ES-I3 (cell line): ENCODE results near the gene GNRH2.

Experiments used
- H3K36me3 ChIP-seq: 2 replicates; pipeline ENCODE4 v1.6.1; 2013; ENCODE audit warnings: mild to moderate bottlenecking, low read length, control low read depth, moderate library complexity; ENCODE audit not compliant: insufficient read depth
- H3K4me1 ChIP-seq: 2 replicates; pipeline ENCODE4 v1.6.1; 2013; ENCODE audit warnings: mild to moderate bottlenecking, control low read depth, low read length; ENCODE audit not compliant: insufficient read depth
- H3K9ac ChIP-seq: 2 replicates; pipeline ENCODE4 v1.6.1; 2013; ENCODE audit warnings: low read depth, mild to moderate bottlenecking, low read length, moderate library complexity
- H3K9me3 ChIP-seq: 2 replicates; pipeline ENCODE4 v1.6.1; 2013; ENCODE audit warnings: mild to moderate bottlenecking, low read length, moderate library complexity; ENCODE audit not compliant: control insufficient read depth, insufficient read depth

GNRH2 gene

GRCh38 chr20:3027987-3028386 lies 15.4 kb upstream of the GNRH2 start:
- H3K36me3 ChIP-seq, result peaks cover 18% of the 10 kb centered on the region
- no peaks in the 10 kb centered on the region for H3K4me1 ChIP-seq
- H3K9ac ChIP-seq, result no peak overlapping the region
- H3K9me3 ChIP-seq, result no peaks in the 10 kb centered on the region

- Histone ChIP-seq H3K4me1 (no peaks in the 10 kb centered on the region), H3K9ac (no peak overlapping the region), H3K36me3 (peaks cover 8% of the 10 kb centered on the region; the same call in 1 of the 2 replicates), H3K9me3 (no peaks in the 10 kb centered on the region)
Observed at GRCh38 chr20:3031524-3032147, 11.8 kb upstream of the GNRH2 start.

DNA sequence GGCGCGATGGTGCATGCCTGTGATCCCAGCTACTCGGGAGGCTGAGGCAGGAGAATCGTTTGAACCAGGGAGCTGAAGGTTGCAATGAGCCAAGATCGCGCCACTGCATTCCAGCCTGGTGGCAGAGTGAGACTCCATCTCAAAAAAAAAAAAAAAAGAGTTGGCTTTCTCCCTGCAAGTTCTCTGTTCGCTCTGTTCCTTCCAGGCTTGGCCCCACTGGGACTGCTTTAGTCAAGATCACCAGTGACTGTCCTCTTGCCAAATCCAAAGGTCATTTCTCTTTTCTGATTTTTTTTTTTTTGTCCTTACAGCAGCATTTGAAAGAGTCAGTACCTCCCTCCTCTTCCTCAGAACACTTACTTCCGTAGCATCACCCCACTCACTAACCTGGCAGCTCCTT lies 10.8 kb upstream of the GNRH2 start:
- H3K36me3 ChIP-seq, result peaks cover 13% of the 10 kb centered on the region
- no peaks in the 10 kb centered on the region for H3K9me3 ChIP-seq

GRCh38 chr20:3037654-3038053 lies 5.8 kb upstream of the GNRH2 start:
- Histone ChIP-seq H3K9me3 (no peaks in the 10 kb centered on the region), H3K9ac (no peak overlapping the region), H3K36me3 (peaks cover 22% of the 10 kb centered on the region), H3K4me1 (peaks cover 10% of the 10 kb centered on the region)

More for the DNA sequence above, 10.8 kb upstream of the GNRH2 start:
- Histone ChIP-seq H3K9ac (no peak overlapping the region), H3K4me1 (no peaks in the 10 kb centered on the region)

- Histone ChIP-seq H3K9ac (no peak overlapping the region), H3K36me3 (peaks cover 22% of the 10 kb centered on the region), H3K4me1 (peaks cover 11% of the 10 kb centered on the region), H3K9me3 (no peaks in the 10 kb centered on the region)
Observed at GRCh38 chr20:3038454-3038853, 5.0 kb upstream of the GNRH2 start.

DNA sequence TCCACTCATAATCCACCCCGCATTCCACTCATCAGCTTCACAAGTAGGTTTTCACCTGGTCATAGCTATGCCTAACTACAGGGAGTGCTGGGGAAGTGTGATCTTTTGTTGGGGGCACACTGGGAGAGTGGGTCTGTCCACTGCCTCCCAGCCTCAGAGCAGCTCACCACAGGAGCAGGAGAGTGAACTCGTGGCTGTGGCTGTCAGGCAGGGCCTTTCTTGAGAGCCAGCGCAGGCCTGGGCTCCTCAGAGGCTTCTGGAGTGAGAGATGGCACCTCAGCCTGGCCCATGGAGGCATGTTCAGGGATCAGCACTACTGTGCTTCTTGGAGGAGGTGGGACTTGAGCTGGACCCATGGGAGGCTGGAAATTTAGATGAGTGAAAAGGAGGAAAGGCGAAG lies 4.0 kb upstream of the GNRH2 start:
- peaks cover 11% of the 10 kb centered on the region for H3K4me1 ChIP-seq
- peaks cover 22% of the 10 kb centered on the region for H3K36me3 ChIP-seq
- no peaks in the 10 kb centered on the region for H3K9me3 ChIP-seq

GRCh38 chr20:3040086-3040485 lies 3.3 kb upstream of the GNRH2 start:
- Histone ChIP-seq H3K9me3 (no peaks in the 10 kb centered on the region), H3K36me3 (peaks cover 22% of the 10 kb centered on the region), H3K4me1 (peaks cover 11% of the 10 kb centered on the region), H3K9ac (no peak overlapping the region)

More for the DNA sequence above, 4.0 kb upstream of the GNRH2 start:
- H3K9ac ChIP-seq, result no peak overlapping the region

- Histone ChIP-seq H3K9ac (no peak overlapping the region), H3K36me3 (peaks cover 22% of the 10 kb centered on the region), H3K9me3 (no peaks in the 10 kb centered on the region), H3K4me1 (peaks cover 11% of the 10 kb centered on the region)
Observed at GRCh38 chr20:3041854-3042409, 1.5 kb upstream of the GNRH2 start.

GRCh38 chr20:3042625-3043024 lies 797 bp upstream of the GNRH2 start:
- no peaks in the 10 kb centered on the region for H3K9me3 ChIP-seq
- H3K4me1 ChIP-seq, result peaks cover 11% of the 10 kb centered on the region
- H3K9ac ChIP-seq, result no peak overlapping the region
- peaks cover 18% of the 10 kb centered on the region for H3K36me3 ChIP-seq

DNA sequence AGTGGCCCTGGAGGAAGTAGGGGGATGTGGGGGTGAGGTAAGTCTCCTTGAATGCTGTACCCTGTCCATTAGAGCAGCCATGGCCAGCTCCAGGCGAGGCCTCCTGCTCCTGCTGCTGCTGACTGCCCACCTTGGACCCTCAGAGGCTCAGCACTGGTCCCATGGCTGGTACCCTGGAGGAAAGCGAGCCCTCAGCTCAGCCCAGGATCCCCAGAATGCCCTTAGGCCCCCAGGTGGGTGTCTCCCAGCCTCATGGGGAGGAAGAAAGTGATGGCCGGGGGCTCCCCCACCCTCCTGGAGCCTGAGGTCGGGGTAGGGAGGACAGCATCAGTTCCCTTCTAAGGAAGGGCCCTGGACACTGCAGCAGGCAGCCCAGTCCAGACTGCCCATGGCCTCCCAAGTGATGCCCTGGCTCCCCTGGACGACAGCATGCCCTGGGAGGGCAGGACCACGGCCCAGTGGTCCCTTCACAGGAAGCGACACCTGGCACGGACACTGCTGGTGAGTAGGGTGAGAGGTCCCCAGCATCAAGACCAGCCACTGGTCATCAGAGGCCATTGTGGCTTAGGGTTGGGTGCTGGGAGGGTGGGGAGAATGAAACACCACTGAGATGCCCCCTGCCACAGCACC lies 1.0 kb downstream of the GNRH2 start:
- Histone ChIP-seq H3K9ac (no peak overlapping the region), H3K36me3 (peaks cover 19% of the 10 kb centered on the region), H3K9me3 (no peaks in the 10 kb centered on the region), H3K4me1 (peaks cover 11% of the 10 kb centered on the region)

- H3K4me1 ChIP-seq, result peaks cover 11% of the 10 kb centered on the region
- H3K36me3 ChIP-seq, result peaks cover 17% of the 10 kb centered on the region
- peak overlapping the region; percentile 91 for H3K9ac ChIP-seq
- no peaks in the 10 kb centered on the region for H3K9me3 ChIP-seq
Observed at GRCh38 chr20:3045042-3045815, 1.8 kb downstream of the GNRH2 start.

DNA sequence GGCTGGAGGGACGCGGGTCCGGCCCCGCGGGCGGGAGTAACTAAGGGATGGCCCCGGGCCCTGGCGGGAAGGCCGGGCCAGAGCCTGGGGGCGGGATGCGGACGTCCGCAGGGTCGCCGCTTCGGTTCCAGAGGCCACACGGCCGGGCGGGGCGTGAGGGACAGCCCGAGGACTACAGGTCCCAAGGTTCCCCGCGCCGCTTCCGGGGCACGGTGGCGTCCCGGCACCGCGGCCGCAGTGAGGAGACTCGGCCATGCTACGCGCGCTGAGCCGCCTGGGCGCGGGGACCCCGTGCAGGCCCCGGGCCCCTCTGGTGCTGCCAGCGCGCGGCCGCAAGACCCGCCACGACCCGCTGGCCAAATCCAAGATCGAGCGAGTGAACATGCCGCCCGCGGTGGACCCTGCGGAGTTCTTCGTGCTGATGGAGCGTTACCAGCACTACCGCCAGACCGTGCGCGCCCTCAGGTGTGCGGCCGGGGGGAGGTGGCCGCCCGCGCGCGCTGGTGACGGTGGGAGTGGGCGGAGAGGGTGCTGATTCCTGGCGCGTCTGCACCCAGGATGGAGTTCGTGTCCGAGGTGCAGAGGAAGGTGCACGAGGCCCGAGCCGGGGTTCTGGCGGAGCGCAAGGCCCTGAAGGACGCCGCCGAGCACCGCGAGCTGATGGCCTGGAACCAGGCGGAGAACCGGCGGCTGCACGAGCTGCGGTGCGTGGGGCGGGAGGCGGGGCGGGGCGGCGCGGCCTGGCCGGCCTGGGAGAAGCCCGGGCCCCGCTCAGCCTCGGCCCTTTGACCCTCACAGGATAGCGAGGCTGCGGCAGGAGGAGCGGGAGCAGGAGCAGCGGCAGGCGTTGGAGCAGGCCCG lies 2.6 kb downstream of the GNRH2 start, which contains the start of gene MRPS26:
MRPS26 (plus strand) TSS at position 237 of the 861 bp plus-strand sequence; CDS start at position 254, 17 bp downstream.
- H3K36me3 ChIP-seq, result peaks cover 13% of the 10 kb centered on the region

DNA sequence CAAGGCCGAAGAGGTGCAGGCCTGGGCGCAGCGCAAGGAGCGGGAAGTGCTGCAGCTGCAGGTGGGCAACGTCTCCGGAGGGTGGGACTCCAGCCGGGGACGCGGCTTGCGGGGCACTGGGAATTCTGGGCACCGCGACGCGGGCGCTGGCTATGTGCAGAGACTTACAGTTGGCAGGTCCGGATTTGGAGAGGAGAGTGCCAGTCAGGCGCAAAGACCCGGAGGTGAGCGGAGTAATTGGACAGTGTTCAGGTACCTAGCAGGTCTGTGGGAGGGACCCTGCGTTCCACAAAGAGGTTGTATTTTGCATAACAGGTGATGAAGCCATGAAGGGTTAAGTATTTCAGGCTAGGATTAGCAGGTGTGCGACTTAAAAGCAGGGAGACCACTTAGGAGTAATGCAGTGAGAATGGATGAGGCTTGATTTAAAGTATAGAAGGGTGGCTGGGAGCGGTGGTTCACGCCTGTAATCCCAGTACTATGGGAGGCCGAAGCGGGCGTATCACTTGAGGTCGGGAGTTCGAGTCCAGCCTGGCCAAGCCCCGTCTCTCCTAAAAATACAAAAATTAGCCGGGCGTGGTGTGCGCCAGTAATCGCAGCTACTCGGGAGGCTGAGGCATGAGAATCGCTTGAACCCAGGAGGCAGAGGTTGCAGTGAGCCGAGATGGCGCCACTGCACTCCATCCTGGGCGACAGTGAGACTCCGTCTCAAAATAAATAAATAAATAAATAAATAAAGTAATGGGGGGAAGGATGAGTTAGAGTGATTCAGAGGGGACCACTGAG lies 3.4 kb downstream of the GNRH2 start:
- Histone ChIP-seq H3K9ac (peak overlapping the region; percentile 91), H3K4me1 (peaks cover 9% of the 10 kb centered on the region), H3K9me3 (no peaks in the 10 kb centered on the region), H3K36me3 (peaks cover 13% of the 10 kb centered on the region)

More for the DNA sequence above, 2.6 kb downstream of the GNRH2 start, which contains the start of gene MRPS26:
- H3K9ac ChIP-seq, result peak within 1 kb of the TSS; percentile 91
- H3K4me1 ChIP-seq, result peaks cover 11% of the 10 kb centered on the region
- no peaks in the 10 kb centered on the region for H3K9me3 ChIP-seq
